Gastroesophageal sphincter (tissue), 3 donors: Measurements from ENCODE around the gene GALT.

ENCODE experiments used
- CTCF ChIP-seq, 4 experiments: fragments of 200-600 bp in 2 of 4; fragments of 450-650 bp in 2 of 4; sonication (generic) in 1 of 4; IDR thresholded peaks; one replicate each; pipeline ENCODE4 v1.5.1; 2017 to 2019; ENCODE audit warnings: antibody characterized with exemption in 4 of 4, mild to moderate bottlenecking in 2 of 4, moderate library complexity in 2 of 4
- POLR2AphosphoS5 ChIP-seq: sonication (generic); formaldehyde crosslinking; IDR thresholded peaks from one replicate; pipeline ENCODE4 v1.6.1; 2017; ENCODE audit warnings: antibody characterized with exemption

GRCh38 chr9:34620061-34620994, 26.1 kb upstream of the GALT start, which contains the start of gene DCTN3:
- TF ChIP-seq POLR2AphosphoS5, result peak; percentile 54
- TF ChIP-seq CTCF (IDR thresholded peaks at IDR 0.05), result no peak
